ENCODE data around the gene MS4A15. TPM values are rescaled to one million over a fixed set of nuclear protein-coding genes. Genes with fewer than 3 reads are reported as not detected.

Gene MS4A15
- total RNA-seq, 2 experiments from 2014 or later = not detected

Other genes with a start within 250 kb of the MS4A15 start
- gene MS4A13, start 241.5 kb upstream of the MS4A15 start, total RNA-seq = not detected
- not detected for gene MS4A8, start 57.3 kb upstream of the MS4A15 start, total RNA-seq
- gene MS4A18, start 32.1 kb upstream of the MS4A15 start, total RNA-seq = not detected
- gene MS4A10, start 28.5 kb downstream of the MS4A15 start, total RNA-seq = not detected
- gene CCDC86, start 85.2 kb downstream of the MS4A15 start, total RNA-seq = 10 to 100 TPM; 26.5 to 40.8 TPM
- gene PTGDR2, start 99.1 kb downstream of the MS4A15 start, total RNA-seq = 1 to 10 TPM; 1.1 to 3.7 TPM
- not detected for gene ZP1, start 110.7 kb downstream of the MS4A15 start, total RNA-seq
- gene PRPF19, start 149.7 kb downstream of the MS4A15 start, total RNA-seq = 100 to 1,000 TPM; 125 to 144 TPM
- 100 to 1,000 TPM; 106 to 121 TPM for gene TMEM109, start 157.3 kb downstream of the MS4A15 start, total RNA-seq
- gene TMEM132A, start 167.6 kb downstream of the MS4A15 start, total RNA-seq = under 1 TPM; 0.52 to 0.93 TPM
- under 1 TPM; 0.30 to 0.96 TPM for gene SLC15A3, start 195.3 kb downstream of the MS4A15 start, total RNA-seq
- 100 to 1,000 TPM; 152 to 181 TPM for gene CD6, start 214.8 kb downstream of the MS4A15 start, total RNA-seq

Measured in activated CD8-positive, alpha-beta memory T cell treated with anti-CD3 and anti-CD28 coated beads, Interleukin-2, amount 10 ng/mL, durations not matched to agents 7 days and 5 days (primary cell).